H9 (cell line): ENCODE measurements around the gene GSPT2. TPM values are rescaled to one million over a fixed set of nuclear protein-coding genes. Genes with fewer than 3 reads are reported as not detected.
"Not testable (repeated sequence)": the region's sequence is repeated elsewhere in the genome, so short reads cannot be mapped to it uniquely, and the experiment has no call there.

Experiments
- DNase-seq: peaks from one replicate; pipeline ENCODE4 v3.0.0-alpha.2; 2017
- H2AFZ ChIP-seq: one replicate; pipeline ENCODE4 v1.6.1; 2013; ENCODE audit warnings: mild to moderate bottlenecking, low read length, control low read depth, moderate library complexity
- H2AK5ac ChIP-seq: 2 replicates; pipeline ENCODE4 v1.6.1; 2013; ENCODE audit warnings: low read length, control low read depth, mixed read lengths; ENCODE audit not compliant: insufficient read length
- H2BK120ac ChIP-seq: one replicate; pipeline ENCODE4 v1.6.1; 2013; ENCODE audit warnings: low read depth, mild to moderate bottlenecking, low read length, control low read depth, inconsistent platforms; ENCODE audit not compliant: poor library complexity, severe bottlenecking
- H2BK12ac ChIP-seq: 2 replicates; pipeline ENCODE4 v1.6.1; 2013; ENCODE audit warnings: low read length, control low read depth, mixed read lengths, low read depth; ENCODE audit not compliant: insufficient read length
- H2BK15ac ChIP-seq: 2 replicates; pipeline ENCODE4 v1.6.1; 2013; ENCODE audit warnings: low read depth, low read length, control low read depth
- H2BK20ac ChIP-seq: one replicate; pipeline ENCODE4 v1.6.1; 2013; ENCODE audit warnings: low read depth, mild to moderate bottlenecking, low read length, control low read depth, inconsistent platforms; ENCODE audit not compliant: poor library complexity, severe bottlenecking
- H2BK5ac ChIP-seq: 2 replicates; pipeline ENCODE4 v1.6.1; 2013; ENCODE audit warnings: low read length, control low read depth, mixed read lengths; ENCODE audit not compliant: insufficient read length
- H3K14ac ChIP-seq: 2 replicates; pipeline ENCODE4 v1.6.1; 2013; ENCODE audit warnings: low read length, control low read depth; ENCODE audit not compliant: insufficient read depth
- H3K18ac ChIP-seq: 2 replicates; pipeline ENCODE4 v1.6.1; 2013; ENCODE audit warnings: low read depth, mild to moderate bottlenecking, mixed read lengths, low read length, control low read depth; ENCODE audit not compliant: insufficient read length
- H3K23ac ChIP-seq: 2 replicates; pipeline ENCODE4 v1.6.1; 2013; ENCODE audit warnings: low read length, control low read depth, mixed read lengths, low read depth; ENCODE audit not compliant: insufficient read length
- H3K23me2 ChIP-seq: 2 replicates; pipeline ENCODE4 v1.6.1; 2013; ENCODE audit warnings: low read depth, mild to moderate bottlenecking, mixed read lengths, low read length, control low read depth; ENCODE audit not compliant: insufficient read length, poor library complexity, severe bottlenecking
- H3K27ac ChIP-seq: 2 replicates; pipeline ENCODE4 v1.5.1; 2013; ENCODE audit warnings: low read length, control low read depth, mixed read lengths, low read depth; ENCODE audit not compliant: insufficient read length
- H3K27me3 ChIP-seq: 2 replicates; pipeline ENCODE4 v1.6.1; 2013; ENCODE audit warnings: low read length, control low read depth, inconsistent platforms; ENCODE audit not compliant: insufficient read depth
- H3K4ac ChIP-seq: 2 replicates; pipeline ENCODE4 v1.6.1; 2013; ENCODE audit warnings: low read depth, mild to moderate bottlenecking, control low read depth, inconsistent platforms, low read length, moderate library complexity
- H3K4me1 ChIP-seq: 2 replicates; pipeline ENCODE4 v1.6.1; 2013; ENCODE audit warnings: low read length, control low read depth, inconsistent platforms; ENCODE audit not compliant: insufficient read depth
- H3K4me2 ChIP-seq: 2 replicates; pipeline ENCODE4 v1.6.1; 2013; ENCODE audit warnings: low read length, control low read depth, mixed read lengths; ENCODE audit not compliant: insufficient read length, insufficient read depth
- H3K56ac ChIP-seq: 2 replicates; pipeline ENCODE4 v1.6.1; 2013; ENCODE audit warnings: low read depth, mild to moderate bottlenecking, mixed read lengths, low read length, control low read depth; ENCODE audit not compliant: insufficient read length
- H3K79me1 ChIP-seq: 2 replicates; pipeline ENCODE4 v1.6.1; 2013; ENCODE audit warnings: low read depth, mild to moderate bottlenecking, moderate library complexity, low read length, control low read depth, inconsistent platforms; ENCODE audit not compliant: insufficient read depth, poor library complexity, severe bottlenecking
- H3K79me2 ChIP-seq: 2 replicates; pipeline ENCODE4 v1.6.1; 2013; ENCODE audit warnings: low read length, control low read depth, inconsistent platforms; ENCODE audit not compliant: insufficient read depth
- H3K9ac ChIP-seq: 2 replicates; pipeline ENCODE4 v1.6.1; 2013; ENCODE audit warnings: low read length, control low read depth, mixed read lengths; ENCODE audit not compliant: insufficient read length; ENCODE audit errors: extremely low read depth
- H3K9me3 ChIP-seq: one replicate; pipeline ENCODE4 v1.6.1; 2013; ENCODE audit warnings: low read depth, low read length, inconsistent platforms; ENCODE audit not compliant: control insufficient read depth
- H3T11ph ChIP-seq: one replicate; pipeline ENCODE4 v1.6.1; 2013; ENCODE audit warnings: mild to moderate bottlenecking, low read length, control low read depth, inconsistent platforms
- H4K20me1 ChIP-seq: one replicate; pipeline ENCODE4 v1.6.1; 2013; ENCODE audit not compliant: control insufficient read depth, insufficient read length, insufficient read depth
- H4K5ac ChIP-seq: 2 replicates; pipeline ENCODE4 v1.6.1; 2013; ENCODE audit warnings: low read depth, mild to moderate bottlenecking, mixed read lengths, low read length, control low read depth; ENCODE audit not compliant: insufficient read length
- H4K8ac ChIP-seq: replicated peaks from 2 replicates; pipeline ENCODE4 v1.6.1; 2013; ENCODE audit warnings: low read length, control low read depth, mixed read lengths, low read depth; ENCODE audit not compliant: insufficient read length
- H4K91ac ChIP-seq: 2 replicates; pipeline ENCODE4 v1.6.1; 2013; ENCODE audit warnings: low read depth, mild to moderate bottlenecking, moderate library complexity, mixed read lengths, low read length, control low read depth; ENCODE audit not compliant: insufficient read length
- H3K27ac Mint-ChIP-seq, 3 experiments: 2 replicates in 2 of 3; 3 replicates in 1 of 3; pipeline ENCODE4 v1.8.0; 2020 to 2021; ENCODE audit warnings: mixed read lengths in 3 of 3, mild to moderate bottlenecking in 1 of 3, moderate library complexity in 1 of 3
- H3K27me3 Mint-ChIP-seq: 2 replicates; pipeline ENCODE4 v1.8.0; 2021; ENCODE audit warnings: low read depth, mild to moderate bottlenecking, moderate library complexity, mixed read lengths
- H3K36me3 Mint-ChIP-seq, 3 experiments: 2 replicates in 2 of 3; 3 replicates in 1 of 3; pipeline ENCODE4 v1.8.0; 2020 to 2021; ENCODE audit warnings: low read depth in 3 of 3, mixed read lengths in 3 of 3; ENCODE audit not compliant: insufficient read depth in 1 of 3
- H3K4me1 Mint-ChIP-seq, 2 experiments: 2 replicates each; pipeline ENCODE4 v1.8.0; 2020; ENCODE audit warnings: mixed read lengths in 2 of 2
- H3K4me3 Mint-ChIP-seq, 2 experiments: 2 replicates in 1 of 2; 3 replicates in 1 of 2; pipeline ENCODE4 v1.8.0; 2020 to 2021; ENCODE audit warnings: mild to moderate bottlenecking in 2 of 2, mixed read lengths in 2 of 2, moderate library complexity in 1 of 2
- H3K9me3 Mint-ChIP-seq, 2 experiments: 2 replicates in 1 of 2; 3 replicates in 1 of 2; pipeline ENCODE4 v1.8.0; 2020; ENCODE audit warnings: mild to moderate bottlenecking in 2 of 2, mixed read lengths in 2 of 2, moderate library complexity in 1 of 2
- CTCF ChIP-seq: fragments of 200-600 bp; sonication (generic); conservative IDR thresholded peaks from 3 replicates; pipeline ENCODE4 v1.8.0; 2021; ENCODE audit warnings: antibody characterized with exemption, mild to moderate bottlenecking
- WGBS: extraction: QIAGEN DNeasy Blood & Tissue Kit; methylation state at CpG from one replicate; pipeline ENCODE4 v1.1.7; 2013; ENCODE audit warnings: missing lambda C conversion rate, low lambda C conversion rate, mixed read lengths; ENCODE audit not compliant: insufficient read length; ENCODE audit errors: extremely low coverage; 5-methylcytosine and 5-hydroxymethylcytosine counted together
- total RNA-seq: library from RNA; stranded (reverse); gene quantifications from 2 replicates; pipeline ENCODE4 v1.2.1, GENCODE V29; 2021

Gene GSPT2
- total RNA-seq, 1 experiment from 2014 or later, result 53.2 TPM

- Mint-ChIP-seq H3K27ac (no peak overlapping the region), H3K9me3 (peaks cover 57 to 60% of the 10 kb centered on the region in 2 experiments), H3K4me3 (no peak overlapping the region), H3K36me3 (peaks cover 0 to 5% (median 0%) of the 10 kb centered on the region in 3 experiments; a peak in 3 of 7 replicates), H3K4me1 (no peaks in the 10 kb centered on the region), H3K27me3 (no peaks in the 10 kb centered on the region; the same call in 1 of the 2 replicates)
- Histone ChIP-seq H3K79me1 (no peaks in the 10 kb centered on the region), H3T11ph (no peak overlapping the region), H3K9ac (no peak overlapping the region), H2BK15ac (no peak overlapping the region), H3K4ac (no peak overlapping the region), H2BK5ac (no peak overlapping the region), H3K79me2 (no peaks in the 10 kb centered on the region), H3K56ac (no peak overlapping the region), H3K23me2 (no peaks in the 10 kb centered on the region), H4K91ac (no peak overlapping the region), H3K27me3 (no peaks in the 10 kb centered on the region), H2BK20ac (no peak overlapping the region), H3K23ac (no peak overlapping the region), H2AFZ (no peak overlapping the region), H3K14ac (no peak overlapping the region), H3K4me1 (no peaks in the 10 kb centered on the region), H2BK120ac (no peak overlapping the region), H3K9me3 (no peaks in the 10 kb centered on the region), H3K27ac (no peak overlapping the region), H4K5ac (no peak overlapping the region), H3K18ac (no peak overlapping the region), H4K8ac (no peak overlapping the region), H2BK12ac (no peak overlapping the region), H2AK5ac (no peak overlapping the region), H4K20me1 (no peaks in the 10 kb centered on the region), H3K4me2 (no peak overlapping the region)
- whole genome bisulfite sequencing, result no CpG with 5 or more reads among the region's 8 CpGs
- peak; percentile 5 for DNase-seq
- no peak for TF ChIP-seq CTCF
Observed at GRCh38 chrX:51697397-51697796, 45.8 kb upstream of the GSPT2 start.

- not testable (repeated sequence) for H3K27me3 Mint-ChIP-seq, H3K4me1 ChIP-seq, H2BK15ac ChIP-seq, H3K23ac ChIP-seq, H2BK5ac ChIP-seq, H3K18ac ChIP-seq, H3K79me1 ChIP-seq, H3K4me3 Mint-ChIP-seq, H2AK5ac ChIP-seq, H3K27ac Mint-ChIP-seq, H2AFZ ChIP-seq, H3K36me3 Mint-ChIP-seq, H4K20me1 ChIP-seq, H3K27ac ChIP-seq, DNase-seq, H4K5ac ChIP-seq, H2BK120ac ChIP-seq, H3T11ph ChIP-seq, H3K9ac ChIP-seq, H3K4me2 ChIP-seq, H3K56ac ChIP-seq, H4K8ac ChIP-seq, H3K79me2 ChIP-seq, H3K4ac ChIP-seq, H3K27me3 ChIP-seq, H2BK12ac ChIP-seq, H2BK20ac ChIP-seq, H4K91ac ChIP-seq, H3K9me3 ChIP-seq, H3K4me1 Mint-ChIP-seq, H3K9me3 Mint-ChIP-seq, H3K23me2 ChIP-seq, H3K14ac ChIP-seq
- WGBS, result no CpG with 5 or more reads among the region's 87 CpGs
Observed at GRCh38 chrX:51710277-51711164, 32.7 kb upstream of the GSPT2 start, which contains the start of gene CENPVL1. Gene CENPVL1, plus strand, starts transcription at chrX:51710512. Its CDS starts 0 bp downstream, at chrX:51710512.
